GM18499 (cell line): ENCODE measurements around the gene ENO3.
"Not testable (repeated sequence)": the region's sequence is repeated elsewhere in the genome, so short reads cannot be mapped to it uniquely, and the experiment has no call there.

Source experiments
- ATAC-seq: cut with Tn5 transposase; IDR thresholded peaks from one replicate; pipeline ENCODE4 v1.9.1; 2021; ENCODE audit warnings: moderate number of reproducible peaks; ENCODE audit not compliant: insufficient read depth, unreplicated experiment

Gene ENO3

GRCh38 chr17:4950746-4951204, at the start of gene ENO3:
ENO3 (plus strand) TSS chr17:4951119; CDS start chr17:4951830, 711 bp downstream.
- no peak for ATAC-seq

GRCh38 chr17:4901648-4902344, 49.1 kb upstream of the ENO3 start:
- ATAC-seq: no peak

GRCh38 chr17:4902540-4902939, 48.4 kb upstream of the ENO3 start:
- ATAC-seq: no peak

GRCh38 chr17:4903051-4903818, 47.7 kb upstream of the ENO3 start, which contains the start of gene CHRNE:
CHRNE (minus strand) TSS chr17:4903098; CDS start chr17:4903063, 35 bp downstream.
- ATAC-seq: no peak

GRCh38 chr17:4906642-4907041, 44.3 kb upstream of the ENO3 start:
- not testable (repeated sequence) for ATAC-seq

GRCh38 chr17:4908301-4908700, 42.6 kb upstream of the ENO3 start:
- no peak for ATAC-seq

- no peak for ATAC-seq
Observed at GRCh38 chr17:4908711-4909496, 42.0 kb upstream of the ENO3 start.

GRCh38 chr17:4913994-4914393, 36.9 kb upstream of the ENO3 start:
- ATAC-seq: no peak

- ATAC-seq: not testable (repeated sequence)
Observed at GRCh38 chr17:4914551-4914950, 36.4 kb upstream of the ENO3 start.

- no peak for ATAC-seq
Observed at GRCh38 chr17:4919511-4920047, 31.3 kb upstream of the ENO3 start.

- no peak for ATAC-seq
Observed at GRCh38 chr17:4920351-4921048, 30.4 kb upstream of the ENO3 start.

- ATAC-seq: no peak
Observed at GRCh38 chr17:4921320-4921719, 29.6 kb upstream of the ENO3 start.

GRCh38 chr17:4926577-4927335, 24.2 kb upstream of the ENO3 start:
- ATAC-seq: not testable (repeated sequence)

GRCh38 chr17:4928881-4929280, 22.0 kb upstream of the ENO3 start:
- ATAC-seq: no peak

GRCh38 chr17:4931963-4932362, 19.0 kb upstream of the ENO3 start, which contains the start of gene GP1BA:
GP1BA (plus strand) TSS chr17:4932277; CDS start chr17:4932605, 328 bp downstream.
- ATAC-seq: no peak

- ATAC-seq: no peak
Observed at GRCh38 chr17:4932756-4933155, 18.2 kb upstream of the ENO3 start.

- ATAC-seq: no peak
Observed at GRCh38 chr17:4933646-4934045, 17.3 kb upstream of the ENO3 start.

GRCh38 chr17:4934173-4934979, 16.5 kb upstream of the ENO3 start:
- ATAC-seq: no peak
